HG02884 (cell line): ENCODE results near the gene ANKRD30B.
"Not testable (repeated sequence)": the region's sequence is repeated elsewhere in the genome, so short reads cannot be mapped to it uniquely, and the experiment has no call there.

Experiments
- ATAC-seq: cut with Tn5 transposase; IDR thresholded peaks from one replicate; pipeline ENCODE4 v1.9.1; 2021; ENCODE audit warnings: mild to moderate bottlenecking, moderate library complexity; ENCODE audit not compliant: unreplicated experiment

The ANKRD30B gene

GRCh38 chr18:14841607-14842006 is 93.6 kb downstream of the ANKRD30B start:
- not testable (repeated sequence) for ATAC-seq

DNA sequence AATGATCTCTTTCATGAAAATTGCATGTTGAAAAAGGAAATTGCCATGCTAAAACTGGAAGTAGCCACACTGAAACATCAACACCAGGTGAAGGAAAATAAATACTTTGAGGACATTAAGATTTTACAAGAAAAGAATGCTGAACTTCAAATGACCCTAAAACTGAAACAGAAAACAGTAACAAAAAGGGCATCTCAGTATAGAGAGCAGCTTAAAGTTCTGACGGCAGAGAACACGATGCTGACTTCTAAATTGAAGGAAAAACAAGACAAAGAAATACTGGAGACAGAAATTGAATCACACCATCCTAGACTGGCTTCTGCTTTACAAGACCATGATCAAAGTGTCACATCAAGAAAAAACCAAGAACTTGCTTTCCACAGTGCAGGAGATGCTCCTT is 103.6 kb downstream of the ANKRD30B start:
- not testable (repeated sequence) for ATAC-seq

GRCh38 chr18:14855634-14856033 is 107.7 kb downstream of the ANKRD30B start:
- ATAC-seq = not testable (repeated sequence)

DNA sequence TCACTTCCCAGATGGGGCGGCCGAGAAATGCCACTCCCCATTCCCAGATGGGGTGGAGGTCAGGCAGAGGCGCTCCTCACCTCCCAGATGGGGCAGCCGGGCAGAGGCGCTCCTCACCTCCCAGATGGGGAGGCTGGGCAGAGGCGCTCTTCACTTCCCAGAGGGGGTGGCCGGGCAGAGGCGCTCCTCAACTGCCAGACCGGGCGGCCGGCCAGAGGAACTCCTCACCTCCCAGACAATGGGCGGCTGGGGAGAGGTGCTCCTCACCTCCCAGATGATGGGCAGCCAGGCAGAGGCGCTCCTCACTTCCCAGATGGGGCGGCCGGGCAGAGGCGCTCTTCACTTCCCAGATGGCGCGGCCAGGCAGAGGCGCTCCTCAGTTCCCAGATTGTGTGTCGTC is 108.3 kb downstream of the ANKRD30B start:
- not testable (repeated sequence) for ATAC-seq

DNA sequence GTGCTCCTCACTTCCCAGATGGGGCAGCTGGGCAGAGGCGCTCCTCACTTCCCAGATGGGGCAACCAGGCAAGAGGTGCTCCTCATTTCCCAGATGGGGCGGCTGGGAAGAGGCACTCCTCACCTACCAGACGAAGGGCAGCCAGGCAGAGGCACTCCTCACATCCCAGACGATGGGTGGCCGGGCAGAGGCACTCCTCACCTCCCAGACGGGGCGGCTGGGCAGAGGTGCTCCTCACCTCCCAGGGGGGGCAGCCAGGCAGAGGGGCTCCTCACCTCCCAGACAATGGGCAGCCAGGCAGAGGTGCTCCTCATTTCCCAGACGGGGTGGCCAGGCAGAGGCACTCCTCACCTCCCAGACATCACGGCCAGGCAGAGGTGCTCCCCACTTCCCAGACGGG is 110.5 kb downstream of the ANKRD30B start:
- ATAC-seq = not testable (repeated sequence)

DNA sequence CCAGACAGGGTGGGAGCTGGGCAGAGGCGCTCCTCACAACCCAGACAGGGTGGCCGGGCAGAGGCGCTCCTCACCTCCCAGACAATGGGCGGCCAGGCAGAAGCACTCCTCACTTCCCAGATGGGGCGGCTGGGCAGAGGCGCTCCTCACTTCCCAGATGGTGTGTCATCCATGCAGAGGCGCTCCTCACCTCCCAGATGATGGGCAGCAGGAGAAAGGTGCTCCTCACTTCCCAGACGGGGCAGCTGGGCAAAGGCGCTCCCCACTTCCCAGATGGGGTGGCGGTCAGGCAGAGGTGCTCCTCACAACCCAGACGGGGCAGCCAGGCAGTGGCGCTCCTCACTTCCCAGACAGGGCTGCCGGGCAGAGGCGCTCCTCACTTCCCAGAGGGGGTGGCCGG is 112.0 kb downstream of the ANKRD30B start:
- not testable (repeated sequence) for ATAC-seq

- not testable (repeated sequence) for ATAC-seq
Measured at GRCh38 chr18:14866426-14866825, 118.5 kb downstream of the ANKRD30B start.

GRCh38 chr18:14867988-14868387 is 120.0 kb downstream of the ANKRD30B start:
- ATAC-seq = not testable (repeated sequence)

DNA sequence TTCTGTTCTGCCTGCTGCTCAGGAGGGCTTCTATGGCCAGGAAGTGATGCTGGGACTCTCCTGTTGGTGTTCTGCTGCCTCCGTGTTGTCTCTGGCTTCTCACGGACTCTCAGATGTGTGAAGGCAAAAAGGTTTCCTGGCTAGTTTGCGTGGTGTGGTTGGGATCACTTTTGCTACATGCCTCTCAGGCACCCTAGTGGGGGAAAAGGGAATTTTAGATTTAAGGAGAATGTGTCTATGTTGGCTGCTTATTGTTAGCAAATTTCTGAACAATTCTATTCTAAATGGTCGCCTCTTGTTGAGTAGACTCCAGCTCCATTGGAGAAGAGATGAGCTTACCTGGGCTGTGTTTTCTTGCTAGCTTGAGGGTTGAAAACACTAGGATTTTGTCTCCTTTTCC is 120.9 kb downstream of the ANKRD30B start:
- ATAC-seq = not testable (repeated sequence)

GRCh38 chr18:14878826-14879225 is 130.9 kb downstream of the ANKRD30B start:
- ATAC-seq = not testable (repeated sequence)

DNA sequence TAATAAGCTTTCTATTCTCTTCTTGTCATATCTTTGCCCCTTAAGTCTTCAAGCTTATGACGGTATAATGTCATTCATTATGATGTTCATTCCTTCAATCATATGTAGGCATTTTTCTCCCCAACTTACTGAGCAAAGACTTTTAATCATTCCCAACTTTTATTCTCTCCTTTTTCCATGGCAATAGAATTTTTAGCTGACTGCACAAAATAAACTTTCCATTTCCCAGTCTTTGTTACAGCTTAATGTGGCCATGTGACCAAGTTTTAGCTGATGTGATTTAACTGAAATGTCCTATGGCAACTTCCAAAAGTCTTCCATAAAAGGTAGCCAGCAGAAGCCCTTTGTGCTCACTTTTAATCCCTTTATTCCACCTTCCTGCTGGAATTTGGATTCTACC is 152.5 kb downstream of the ANKRD30B start:
- ATAC-seq = no peak
